ENCODE data around the gene PEX11A. TPM values are rescaled to one million over a fixed set of nuclear protein-coding genes. Genes with fewer than 3 reads are reported as not detected.

Gene PEX11A
- total RNA-seq, 1 donor from 2014 or later: 10.1 TPM

- no peak overlapping the region for H3K4me3 ChIP-seq
- no peaks in the 10 kb centered on the region for H3K27me3 ChIP-seq (ENCODE audit: low read depth)
- no peak overlapping the region for H3K27ac ChIP-seq
- intact Hi-C loops (cut with DNase I): no loop called here
- ATAC-seq: no peak
- H3K4me1 ChIP-seq: peaks cover 11% of the 10 kb centered on the region
- no peak for DNase-seq
- no peaks in the 10 kb centered on the region for H3K9me3 ChIP-seq
- no peak for TF ChIP-seq CTCF (IDR thresholded peaks at IDR 0.05)
- no peaks in the 10 kb centered on the region for H3K36me3 ChIP-seq
Observed at GRCh38 chr15:89675606-89676005, 14.9 kb downstream of the PEX11A start.

- Histone ChIP-seq H3K9me3 (no peaks in the 10 kb centered on the region), H3K27me3 (ENCODE audit: low read depth) (no peaks in the 10 kb centered on the region), H3K27ac (no peak overlapping the region), H3K4me3 (no peak overlapping the region), H3K4me1 (peaks cover 3% of the 10 kb centered on the region), H3K36me3 (no peaks in the 10 kb centered on the region)
- no peak for TF ChIP-seq CTCF (IDR thresholded peaks at IDR 0.05)
- intact Hi-C loops (cut with DNase I): no loop called here
- DNase-seq: no peak
- ATAC-seq: no peak
Observed at GRCh38 chr15:89674526-89674925, 16.0 kb downstream of the PEX11A start.

GRCh38 chr15:89673165-89673512, 17.4 kb downstream of the PEX11A start:
- no peaks in the 10 kb centered on the region for H3K36me3 ChIP-seq
- peak; percentile 22 for TF ChIP-seq CTCF (IDR thresholded peaks at IDR 0.05)
- no peak for DNase-seq
- intact Hi-C loops (cut with DNase I): no loop called here
- no peak overlapping the region for H3K4me3 ChIP-seq
- peak in 1 of 2 donors; percentile 34 for ATAC-seq
- H3K9me3 ChIP-seq: no peaks in the 10 kb centered on the region
- H3K27ac ChIP-seq: no peak overlapping the region
- H3K4me1 ChIP-seq: no peaks in the 10 kb centered on the region
- no peaks in the 10 kb centered on the region for H3K27me3 ChIP-seq (ENCODE audit: low read depth)

- DNase-seq: no peak
- TF ChIP-seq CTCF (IDR thresholded peaks at IDR 0.05): no peak
- Histone ChIP-seq H3K9me3 (no peaks in the 10 kb centered on the region), H3K4me3 (no peak overlapping the region), H3K36me3 (no peaks in the 10 kb centered on the region), H3K4me1 (no peaks in the 10 kb centered on the region), H3K27me3 (ENCODE audit: low read depth) (no peaks in the 10 kb centered on the region), H3K27ac (no peak overlapping the region)
- intact Hi-C loops (cut with DNase I): no loop called here
- no peak for ATAC-seq
Observed at GRCh38 chr15:89672221-89673164, 18.1 kb downstream of the PEX11A start.

GRCh38 chr15:89671687-89672086, 18.9 kb downstream of the PEX11A start:
- H3K4me1 ChIP-seq: no peaks in the 10 kb centered on the region
- H3K27me3 ChIP-seq (ENCODE audit: low read depth): no peaks in the 10 kb centered on the region
- DNase-seq (no peak), ATAC-seq (no peak)
- H3K36me3 ChIP-seq: no peaks in the 10 kb centered on the region
- no peak overlapping the region for H3K27ac ChIP-seq
- no peaks in the 10 kb centered on the region for H3K9me3 ChIP-seq
- no peak overlapping the region for H3K4me3 ChIP-seq
- TF ChIP-seq CTCF (IDR thresholded peaks at IDR 0.05): no peak
- intact Hi-C loops (cut with DNase I): no loop called here

All from lower lobe of right lung (tissue), 2 donors.